DOHH2 (cell line): Measurements from ENCODE around the gene ZNF211.

Source experiments
- CTCF ChIP-seq: fragments of 200-600 bp; sonication (generic); IDR thresholded peaks from one replicate; pipeline ENCODE4 v1.5.1; 2014; ENCODE audit warnings: antibody characterized with exemption, mild to moderate bottlenecking, low read depth, low read length; ENCODE audit not compliant: poor library complexity, severe bottlenecking
- EZH2phosphoT487 ChIP-seq: fragments of 200-600 bp; sonication (generic); IDR thresholded peaks from 2 replicates; pipeline ENCODE4 v1.6.1; 2017; ENCODE audit warnings: borderline replicate concordance, mild to moderate bottlenecking, antibody characterized with exemption, low read length, moderate library complexity, mixed read lengths

- no peak for TF ChIP-seq CTCF
- no peak for TF ChIP-seq EZH2phosphoT487
Measured at GRCh38 chr19:57672466-57672865, 39.5 kb downstream of the ZNF211 start.
